MM.1S (cell line): ENCODE measurements around the gene NCKAP5.

Source experiments
- CTCF ChIP-seq: fragments of 300-600 bp; sonication (generic); IDR thresholded peaks from 2 replicates; pipeline ENCODE4 v1.5.1; 2016; ENCODE audit warnings: antibody characterized with exemption, low read length, mixed read lengths
- EZH2 ChIP-seq: fragments of 300-600 bp; sonication (generic); optimal IDR thresholded peaks from 2 replicates; pipeline ENCODE3; 2017; ENCODE audit warnings: low read depth, mild to moderate bottlenecking, antibody characterized with exemption, low read length, mixed read lengths
- EZH2phosphoT487 ChIP-seq: fragments of 300-600 bp; sonication (generic); IDR thresholded peaks from 2 replicates; pipeline ENCODE4 v1.6.1; 2018; ENCODE audit warnings: antibody characterized with exemption, low read length

- TF ChIP-seq CTCF (no peak), EZH2 (no peak), EZH2phosphoT487 (no peak)
Observed at GRCh38 chr2:133146893-133147292, 421.4 kb downstream of the NCKAP5 start.
